GM12892 (cell line): ENCODE measurements around the gene CDC14B.

Experiments used
- POLR2A ChIP-seq: IDR thresholded peaks from 2 replicates; pipeline ENCODE4 v1.6.1; 2011; ENCODE audit warnings: low read depth, low read length, control low read depth
- POLR2AphosphoS5 ChIP-seq: IDR thresholded peaks from 2 replicates; pipeline ENCODE4 v1.6.1; 2011; ENCODE audit warnings: low read depth, low read length, control low read depth

DNA sequence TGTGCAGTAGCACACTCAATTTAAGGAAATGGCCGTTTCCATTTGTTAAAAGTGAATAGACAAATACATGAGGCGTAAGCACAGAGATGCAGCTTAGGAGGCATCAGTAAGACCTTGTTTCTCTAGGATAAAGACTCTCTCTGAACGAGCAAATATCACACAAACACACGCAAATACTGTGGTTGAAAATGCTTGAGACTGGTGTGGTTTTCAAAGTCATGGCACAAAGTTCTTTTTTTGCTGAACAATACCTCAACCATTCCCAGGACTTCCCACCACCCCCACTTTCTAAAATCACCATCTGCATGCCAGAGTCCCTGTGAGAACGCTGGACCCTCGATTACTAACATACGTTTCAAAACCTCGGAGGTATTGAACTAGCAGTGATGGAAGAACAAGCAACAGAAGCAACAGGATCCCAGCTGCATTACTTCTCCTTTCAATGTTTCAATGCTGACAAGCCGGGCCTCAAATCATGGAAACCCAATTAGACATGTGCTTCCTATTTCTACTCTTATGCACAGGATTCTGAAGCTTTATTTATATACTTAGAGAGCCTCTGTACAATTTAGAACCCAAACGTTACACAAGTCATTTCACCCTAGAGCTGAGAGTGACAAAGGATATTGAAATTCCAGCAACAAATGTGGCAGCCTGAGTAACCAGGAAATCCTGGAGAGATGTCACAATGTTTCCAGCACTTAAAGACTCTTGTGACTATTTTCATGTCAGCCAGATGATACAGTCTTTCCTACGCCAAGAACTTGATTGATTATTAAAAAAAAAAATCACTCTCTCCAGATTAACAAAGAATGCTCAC, 63.9 kb downstream of the CDC14B start:
- TF ChIP-seq POLR2AphosphoS5 (no peak), POLR2A (no peak)
